Astrocyte (in vitro differentiated cells and primary cell): ENCODE results near the gene SAMD4B. TPM values are rescaled to one million over a fixed set of nuclear protein-coding genes. Genes with fewer than 3 reads are reported as not detected.

ENCODE experiments used
- DNase-seq: peaks from one replicate; pipeline ENCODE4 v3.0.0-alpha.2; 2010; ENCODE audit warnings: low read depth
- FAIRE-seq: peaks from 2 replicates; lab custom pipeline; 2011; peaks lifted over from hg19 to GRCh38; lab: Jason Lieb, UNC
- H2AFZ ChIP-seq: 2 replicates; pipeline ENCODE4 v1.6.0; 2012; ENCODE audit warnings: low read depth, low read length, inconsistent platforms
- H3K27ac ChIP-seq: 2 replicates; pipeline ENCODE4 v1.5.1; 2011; ENCODE audit warnings: low read depth, low read length, inconsistent platforms
- H3K27me3 ChIP-seq: 2 replicates; pipeline ENCODE4 v1.6.0; 2011; ENCODE audit warnings: low read length, inconsistent platforms; ENCODE audit not compliant: insufficient read depth
- H3K36me3 ChIP-seq: 2 replicates; pipeline ENCODE4 v1.5.1; 2011; ENCODE audit warnings: low read length, inconsistent platforms; ENCODE audit not compliant: insufficient read depth
- H3K4me1 ChIP-seq: 2 replicates; pipeline ENCODE4 v1.5.1; 2011; ENCODE audit warnings: low read length, inconsistent platforms; ENCODE audit not compliant: insufficient read depth
- H3K4me2 ChIP-seq: 2 replicates; pipeline ENCODE4 v1.6.0; 2012; ENCODE audit warnings: low read length, inconsistent platforms
- H3K4me3 ChIP-seq: 2 replicates; pipeline ENCODE4 v1.5.1; 2011; ENCODE audit warnings: low read depth, mild to moderate bottlenecking, low read length, inconsistent platforms; ENCODE audit not compliant: insufficient read depth
- H3K79me2 ChIP-seq: 2 replicates; pipeline ENCODE4 v1.6.0; 2012; ENCODE audit warnings: mild to moderate bottlenecking, low read length, inconsistent platforms; ENCODE audit not compliant: insufficient read depth
- H3K9ac ChIP-seq: 2 replicates; pipeline ENCODE4 v1.6.0; 2012; ENCODE audit warnings: mild to moderate bottlenecking, low read length, inconsistent platforms
- H3K9me3 ChIP-seq: 2 replicates; pipeline ENCODE4 v1.5.1; 2012; ENCODE audit warnings: low read depth, mild to moderate bottlenecking, low read length, inconsistent platforms; ENCODE audit not compliant: insufficient read depth
- H4K20me1 ChIP-seq: 2 replicates; pipeline ENCODE4 v1.6.0; 2012; ENCODE audit warnings: low read length, inconsistent platforms; ENCODE audit not compliant: insufficient read depth
- H3K27ac Mint-ChIP-seq: one replicate; pipeline ENCODE4 v1.8.0; 2021; ENCODE audit warnings: mild to moderate bottlenecking, mixed read lengths; ENCODE audit not compliant: unreplicated experiment
- H3K27me3 Mint-ChIP-seq: one replicate; pipeline ENCODE4 v1.8.0; 2021; ENCODE audit warnings: low read depth, mixed read lengths; ENCODE audit not compliant: unreplicated experiment
- H3K36me3 Mint-ChIP-seq: one replicate; pipeline ENCODE4 v1.8.0; 2021; ENCODE audit warnings: low read depth, mixed read lengths; ENCODE audit not compliant: unreplicated experiment
- H3K4me1 Mint-ChIP-seq: one replicate; pipeline ENCODE4 v1.8.0; 2021; ENCODE audit warnings: low read depth, mixed read lengths; ENCODE audit not compliant: unreplicated experiment
- H3K4me3 Mint-ChIP-seq: one replicate; pipeline ENCODE4 v1.8.0; 2021; ENCODE audit warnings: mild to moderate bottlenecking, moderate library complexity, mixed read lengths; ENCODE audit not compliant: unreplicated experiment
- H3K9me3 Mint-ChIP-seq: one replicate; pipeline ENCODE4 v1.8.0; 2021; ENCODE audit warnings: mild to moderate bottlenecking, mixed read lengths; ENCODE audit not compliant: unreplicated experiment
- CTCF ChIP-seq: IDR thresholded peaks from 2 replicates; pipeline ENCODE4 v1.5.1; 2011; ENCODE audit warnings: low read depth, mild to moderate bottlenecking, inconsistent platforms, low read length, moderate library complexity; ENCODE audit not compliant: insufficient read depth
- EZH2 ChIP-seq: IDR thresholded peaks from 2 replicates; pipeline ENCODE4 v1.6.1; 2012; ENCODE audit warnings: mild to moderate bottlenecking, low read length, inconsistent platforms; ENCODE audit not compliant: insufficient read depth
- total RNA-seq: library from RNA; stranded (reverse); gene quantifications from 2 replicates; pipeline ENCODE4 v1.2.1, GENCODE V29; 2021

The SAMD4B gene
- total RNA-seq, 1 donor from 2014 or later: 98.6 TPM

- peaks cover 34% of the 10 kb centered on the region for H3K36me3 ChIP-seq
- H4K20me1 ChIP-seq: peaks cover 15% of the 10 kb centered on the region
- H3K4me3 ChIP-seq: no peak overlapping the region
- FAIRE-seq: peak; percentile 62
- H3K4me1 Mint-ChIP-seq: peaks cover 21% of the 10 kb centered on the region
- peak; percentile 69 for DNase-seq
- H3K4me2 ChIP-seq: peak overlapping the region; percentile 65
- no peak overlapping the region for H2AFZ ChIP-seq
- peak overlapping the region; percentile 79 for H3K27ac Mint-ChIP-seq
- peak overlapping the region; percentile 31 for H3K4me3 Mint-ChIP-seq
- TF ChIP-seq CTCF (no peak), EZH2 (no peak)
- peaks cover 26% of the 10 kb centered on the region for H3K4me1 ChIP-seq
- peaks cover 12% of the 10 kb centered on the region for H3K79me2 ChIP-seq
- H3K9me3 Mint-ChIP-seq: no peaks in the 10 kb centered on the region
- peak overlapping the region; percentile 49 for H3K9ac ChIP-seq
- peak overlapping the region; percentile 45 for H3K27ac ChIP-seq
- H3K9me3 ChIP-seq: no peaks in the 10 kb centered on the region
- no peaks in the 10 kb centered on the region for H3K27me3 ChIP-seq
- H3K27me3 Mint-ChIP-seq: no peaks in the 10 kb centered on the region
- peaks cover 20% of the 10 kb centered on the region for H3K36me3 Mint-ChIP-seq
Measured at GRCh38 chr19:39362682-39363657, 20.7 kb downstream of the SAMD4B start.

- Histone ChIP-seq H4K20me1 (peaks cover 24% of the 10 kb centered on the region), H3K9me3 (no peaks in the 10 kb centered on the region), H3K27me3 (no peaks in the 10 kb centered on the region), H3K4me3 (no peak overlapping the region), H3K4me2 (no peak overlapping the region), H3K4me1 (peaks cover 26% of the 10 kb centered on the region), H3K36me3 (peaks cover 28% of the 10 kb centered on the region), H3K79me2 (peaks cover 9% of the 10 kb centered on the region), H3K9ac (peak overlapping the region; percentile 31), H3K27ac (peak overlapping the region; percentile 33), H2AFZ (no peak overlapping the region)
- Mint-ChIP-seq H3K27me3 (no peaks in the 10 kb centered on the region), H3K4me3 (peak overlapping the region; percentile 27), H3K27ac (no peak overlapping the region), H3K4me1 (peaks cover 21% of the 10 kb centered on the region), H3K9me3 (no peaks in the 10 kb centered on the region), H3K36me3 (peaks cover 26% of the 10 kb centered on the region)
- DNase-seq (no peak), FAIRE-seq (no peak)
- TF ChIP-seq CTCF: no peak
- TF ChIP-seq EZH2: no peak
Measured at GRCh38 chr19:39363901-39364457, 21.8 kb downstream of the SAMD4B start.
